AG09319 (cell line): ENCODE measurements around the gene GINS1.

Experiments
- DNase-seq: peaks from one replicate; pipeline ENCODE4 v3.0.0-alpha.2; 2010; ENCODE audit warnings: low read depth; ENCODE audit errors: extremely low read depth
- CTCF ChIP-seq: IDR thresholded peaks from 2 replicates; pipeline ENCODE4 v1.5.1; 2011; ENCODE audit warnings: low read depth, mild to moderate bottlenecking, inconsistent platforms, low read length, moderate library complexity

The GINS1 gene

GRCh38 chr20:25457886-25458680, 50.6 kb downstream of the GINS1 start:
- DNase-seq = no peak
- no peak for TF ChIP-seq CTCF

GRCh38 chr20:25459111-25459830, 51.8 kb downstream of the GINS1 start:
- no peak for DNase-seq
- no peak for TF ChIP-seq CTCF

GRCh38 chr20:25459916-25460535, 52.6 kb downstream of the GINS1 start:
- TF ChIP-seq CTCF = no peak
- no peak for DNase-seq

- no peak for DNase-seq
- no peak for TF ChIP-seq CTCF
Measured at GRCh38 chr20:25460566-25461280, 53.2 kb downstream of the GINS1 start.

GRCh38 chr20:25461281-25461650, 53.8 kb downstream of the GINS1 start:
- TF ChIP-seq CTCF = no peak
- no peak for DNase-seq

- DNase-seq = no peak
- no peak for TF ChIP-seq CTCF
Measured at GRCh38 chr20:25461786-25462545, 54.5 kb downstream of the GINS1 start.
